ENCODE measurements around the gene PEX16.

The PEX16 gene

GRCh38 chr11:45887587-45887986 lies 30.1 kb downstream of the PEX16 start:
- TF ChIP-seq ZBTB7A (IDR thresholded peaks at IDR 0.05; ENCODE audit: low read depth) (no peak), EP300 (IDR thresholded peaks at IDR 0.05; ENCODE audit: borderline replicate concordance) (no peak), YY1 (IDR thresholded peaks at IDR 0.05; ENCODE audit: low read depth) (no peak), MAX (IDR thresholded peaks at IDR 0.05) (no peak), FOXM1 (IDR thresholded peaks at IDR 0.05; ENCODE audit: borderline replicate concordance, low read depth) (no peak), EGR1 (IDR thresholded peaks at IDR 0.05) (no peak), TCF12 (IDR thresholded peaks at IDR 0.05; ENCODE audit: low read depth) (no peak)

DNA sequence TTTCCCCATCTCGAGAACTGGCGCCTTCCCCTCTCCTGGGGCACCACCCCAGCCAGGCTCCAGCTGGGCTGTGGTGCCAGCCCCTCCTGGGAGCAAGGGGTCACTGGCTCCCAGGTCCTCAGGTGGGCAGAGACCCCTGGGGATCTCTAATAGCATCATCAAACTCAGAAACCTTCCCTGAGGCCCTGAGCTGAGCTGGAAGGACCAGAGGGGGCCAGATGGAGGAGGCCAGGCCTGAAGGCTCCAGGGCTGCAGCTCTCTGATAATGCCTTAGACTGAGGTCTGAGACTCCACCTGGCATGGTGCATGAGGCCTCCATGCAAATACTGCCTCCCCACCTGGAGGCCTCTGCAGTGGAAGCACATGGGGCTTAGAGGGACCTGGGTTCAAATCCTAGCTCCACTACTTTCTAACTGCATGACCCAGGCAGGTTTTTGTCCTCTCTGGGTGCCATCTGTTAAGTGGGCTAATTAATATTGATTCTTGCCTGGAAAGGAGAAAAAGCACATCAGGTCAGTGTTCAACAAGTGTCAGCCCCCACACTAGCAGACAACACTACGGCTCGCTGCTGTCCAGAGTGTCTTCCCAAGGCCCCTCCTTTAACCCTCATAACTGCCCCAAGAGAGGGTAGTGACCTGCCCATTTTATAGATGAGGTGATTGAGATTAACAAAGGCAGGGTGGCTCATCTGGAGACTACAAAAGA lies 30.7 kb downstream of the PEX16 start:
- no peak for TF ChIP-seq TAF1 (IDR thresholded peaks at IDR 0.05; ENCODE audit: low read depth)
- TF ChIP-seq EP300 (IDR thresholded peaks at IDR 0.05; ENCODE audit: borderline replicate concordance), result no peak
- TF ChIP-seq REST (IDR thresholded peaks at IDR 0.05; ENCODE audit: low read depth), result no peak
- TF ChIP-seq YY1 (IDR thresholded peaks at IDR 0.05; ENCODE audit: low read depth), result no peak
- TF ChIP-seq USF1 (IDR thresholded peaks at IDR 0.05), result no peak
- no peak for TF ChIP-seq FOXM1 (IDR thresholded peaks at IDR 0.05; ENCODE audit: borderline replicate concordance, low read depth)
- no peak for TF ChIP-seq CEBPB (IDR thresholded peaks at IDR 0.05)
- TF ChIP-seq NFIC (IDR thresholded peaks at IDR 0.05), result no peak
- TF ChIP-seq ZBTB7A (IDR thresholded peaks at IDR 0.05; ENCODE audit: low read depth), result no peak

DNA sequence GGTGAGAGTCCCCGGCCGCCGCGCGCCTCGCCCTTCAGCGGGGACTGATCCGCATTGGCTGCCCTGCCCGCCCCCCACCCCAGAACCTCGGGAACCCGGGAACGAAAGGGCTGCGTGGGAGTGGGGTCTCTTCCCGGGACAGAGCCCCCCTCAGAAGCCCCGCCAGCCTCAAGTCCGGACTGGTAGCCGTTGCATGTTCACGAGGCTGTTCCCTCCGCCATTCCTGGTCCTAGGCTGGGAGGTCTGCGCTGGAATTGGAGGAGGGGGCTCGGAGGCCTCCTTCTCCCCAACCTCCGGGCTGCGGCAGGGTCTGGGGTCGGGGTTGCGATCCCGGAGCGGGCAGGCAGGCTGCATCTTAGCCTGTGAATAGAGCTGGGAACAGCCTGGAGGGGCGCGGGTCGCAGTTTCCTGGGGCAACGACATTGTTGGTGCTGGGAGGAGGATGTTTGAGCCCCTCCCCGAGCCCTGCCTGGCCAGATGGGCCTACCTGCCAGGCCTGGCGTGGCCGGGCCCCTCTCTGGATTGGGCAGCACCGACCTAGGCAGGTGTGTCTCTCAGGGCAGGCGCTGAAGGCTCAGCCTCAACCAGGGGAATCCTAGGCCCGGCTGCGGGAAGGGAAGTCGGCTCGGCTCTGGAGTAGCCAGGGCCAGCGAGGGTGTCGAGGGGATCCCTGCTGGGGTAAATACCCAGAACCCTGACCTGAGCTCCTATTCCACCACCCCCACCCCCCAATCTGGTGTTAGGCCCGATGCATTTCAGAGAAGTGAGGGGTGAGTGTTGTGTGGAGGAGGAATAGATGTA lies 31.6 kb downstream of the PEX16 start:
- TF ChIP-seq CREB1 (IDR thresholded peaks at IDR 0.05; ENCODE audit: low read depth) (no peak), YY1 (IDR thresholded peaks at IDR 0.05; ENCODE audit: low read depth) (no peak), TEAD4 (IDR thresholded peaks at IDR 0.05) (no peak), ZBTB7A (IDR thresholded peaks at IDR 0.05; ENCODE audit: low read depth) (peak; percentile 67; the same call in 1 of the 2 replicates), RAD21 (IDR thresholded peaks at IDR 0.05; ENCODE audit: low read depth) (no peak), FOXM1 (IDR thresholded peaks at IDR 0.05; ENCODE audit: borderline replicate concordance, low read depth) (no peak)

GRCh38 chr11:45885274-45885920 lies 32.3 kb downstream of the PEX16 start, which contains the start of gene MAPK8IP1:
Gene MAPK8IP1, plus strand, starts transcription at chr11:45885651. Its CDS starts 170 bp downstream, at chr11:45885821.
- TF ChIP-seq CREB1 (IDR thresholded peaks at IDR 0.05; ENCODE audit: low read depth), result no peak
- TF ChIP-seq EP300 (IDR thresholded peaks at IDR 0.05; ENCODE audit: borderline replicate concordance), result no peak
- 0 out of 2 replicates have a peak, but pooled peaks have one; percentile 20 for TF ChIP-seq EGR1 (IDR thresholded peaks at IDR 0.05)
- TF ChIP-seq MAX (IDR thresholded peaks at IDR 0.05), result no peak
- TF ChIP-seq YY1 (IDR thresholded peaks at IDR 0.05; ENCODE audit: low read depth), result peak; percentile 44; the same call in 1 of the 2 replicates
- TF ChIP-seq REST (IDR thresholded peaks at IDR 0.05; ENCODE audit: low read depth), result peak; percentile 83
- no peak for TF ChIP-seq CEBPB (IDR thresholded peaks at IDR 0.05)

DNA sequence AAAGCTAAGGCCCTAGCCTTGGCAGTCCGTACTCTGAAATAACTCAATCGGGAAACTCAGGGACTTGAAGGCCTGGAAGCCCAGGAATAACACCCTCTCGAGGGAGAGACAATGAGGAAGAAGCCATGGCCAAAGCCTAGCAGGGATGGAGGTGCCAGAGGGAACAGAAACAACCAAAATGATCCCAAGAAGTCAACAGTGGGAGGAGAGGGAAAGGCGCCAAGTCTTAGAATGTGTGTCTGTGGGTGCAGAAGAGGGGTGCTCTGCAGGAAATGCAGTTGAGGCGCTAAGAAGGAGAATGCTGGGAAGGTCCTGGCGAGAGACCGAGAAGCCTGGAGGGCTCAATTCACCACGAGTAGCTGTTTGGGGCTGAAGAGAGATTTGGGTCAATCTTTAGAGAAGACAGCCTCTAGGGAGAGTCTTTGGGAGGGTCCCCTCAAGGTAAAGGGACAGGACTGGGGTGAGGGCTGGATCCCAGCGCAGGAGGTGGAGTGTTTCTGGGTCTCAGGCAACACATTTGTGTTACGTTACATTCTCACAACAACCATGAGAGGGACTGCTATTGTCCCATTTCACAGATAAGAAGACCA lies 33.0 kb downstream of the PEX16 start:
- TF ChIP-seq TAF1 (IDR thresholded peaks at IDR 0.05; ENCODE audit: low read depth) (no peak), EP300 (IDR thresholded peaks at IDR 0.05; ENCODE audit: borderline replicate concordance) (no peak), REST (IDR thresholded peaks at IDR 0.05; ENCODE audit: low read depth) (no peak), TCF12 (IDR thresholded peaks at IDR 0.05; ENCODE audit: low read depth) (no peak), MAX (IDR thresholded peaks at IDR 0.05) (no peak), NFIC (IDR thresholded peaks at IDR 0.05) (no peak), RAD21 (IDR thresholded peaks at IDR 0.05; ENCODE audit: low read depth) (no peak), FOXM1 (IDR thresholded peaks at IDR 0.05; ENCODE audit: borderline replicate concordance, low read depth) (no peak), ZBTB7A (IDR thresholded peaks at IDR 0.05; ENCODE audit: low read depth) (no peak), EGR1 (IDR thresholded peaks at IDR 0.05) (no peak), USF1 (IDR thresholded peaks at IDR 0.05) (no peak), CEBPB (IDR thresholded peaks at IDR 0.05) (no peak), CREB1 (IDR thresholded peaks at IDR 0.05; ENCODE audit: low read depth) (no peak), TEAD4 (IDR thresholded peaks at IDR 0.05) (no peak), YY1 (IDR thresholded peaks at IDR 0.05; ENCODE audit: low read depth) (no peak)
